ENCODE data around the gene LMX1B.

DNA sequence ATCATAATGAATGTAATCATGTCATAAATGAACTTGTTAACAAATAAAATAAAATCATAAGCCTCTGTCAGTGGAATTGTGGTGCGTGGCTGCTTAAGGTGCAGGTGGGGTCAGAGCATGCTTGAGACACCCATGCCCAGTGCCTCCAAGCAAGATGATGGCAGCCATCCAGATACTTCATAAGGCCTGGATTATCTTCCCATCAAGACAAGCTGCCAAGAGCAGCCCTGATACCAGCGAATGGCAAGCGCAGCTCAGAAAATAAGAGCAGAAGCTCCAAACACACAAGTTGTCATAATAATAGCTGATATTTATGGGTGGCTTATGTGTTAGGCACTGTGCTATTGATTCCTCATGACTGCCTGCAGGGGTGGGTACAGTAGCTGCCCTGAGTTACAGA lies 21.8 kb upstream of the LMX1B start:
- TF ChIP-seq CTCF (IDR thresholded peaks at IDR 0.05) (no peak), POLR2A (IDR thresholded peaks at IDR 0.05) (no peak)

Data from lower leg skin (tissue), 3 donors.